ENCODE data around the gene MATN4. TPM values are rescaled to one million over a fixed set of nuclear protein-coding genes. Genes with fewer than 3 reads are reported as not detected.

MATN4 gene
- total RNA-seq, 1 experiment from 2014 or later: 0.33 TPM

GRCh38 chr20:45343532-45344167, 35.6 kb upstream of the MATN4 start:
- H3K9me3 ChIP-seq (ENCODE audit: insufficient read depth, low read depth): no peaks in the 10 kb centered on the region
- H3K9me2 ChIP-seq (ENCODE audit: insufficient read depth): no peaks in the 10 kb centered on the region
- no peaks in the 10 kb centered on the region for H3K27me3 ChIP-seq (ENCODE audit: insufficient read depth, low read depth)
- peaks cover 89% of the 10 kb centered on the region for H3K79me2 ChIP-seq (ENCODE audit: low read depth)
- peak overlapping the region; percentile 76 for H3K4me3 ChIP-seq
- peaks cover 24% of the 10 kb centered on the region; the same call in 1 of the 2 replicates for H3K36me3 ChIP-seq (ENCODE audit: low read depth)
- peaks cover 85% of the 10 kb centered on the region for H3K4me1 ChIP-seq (replicated peaks; ENCODE audit: insufficient read depth)
- DNase-seq: peak; percentile 34 to 83
- H3K4me2 ChIP-seq: peak overlapping the region; percentile 93
- H2AFZ ChIP-seq: no peak overlapping the region
- ChIA-PET CTCF (interaction anchor here (0.8 to 1.0 kb wide), 2 partner anchors 16 to 19 kb away, joined by 4 read pairs; partner anchors contain the start of gene SYS1), POLR2A (ENCODE audit: unreplicated experiment) (interaction anchor here (0.5 to 1.2 kb wide), 10 partner anchors 16 to 427 kb away, joined by 3 to 11 read pairs (median 6); partner anchors contain the start of genes PIGT and TOMM34)
- TSS peak; percentile 1 for BruUV-seq (replicated peaks)
- TF ChIP-seq, protein P1, sequence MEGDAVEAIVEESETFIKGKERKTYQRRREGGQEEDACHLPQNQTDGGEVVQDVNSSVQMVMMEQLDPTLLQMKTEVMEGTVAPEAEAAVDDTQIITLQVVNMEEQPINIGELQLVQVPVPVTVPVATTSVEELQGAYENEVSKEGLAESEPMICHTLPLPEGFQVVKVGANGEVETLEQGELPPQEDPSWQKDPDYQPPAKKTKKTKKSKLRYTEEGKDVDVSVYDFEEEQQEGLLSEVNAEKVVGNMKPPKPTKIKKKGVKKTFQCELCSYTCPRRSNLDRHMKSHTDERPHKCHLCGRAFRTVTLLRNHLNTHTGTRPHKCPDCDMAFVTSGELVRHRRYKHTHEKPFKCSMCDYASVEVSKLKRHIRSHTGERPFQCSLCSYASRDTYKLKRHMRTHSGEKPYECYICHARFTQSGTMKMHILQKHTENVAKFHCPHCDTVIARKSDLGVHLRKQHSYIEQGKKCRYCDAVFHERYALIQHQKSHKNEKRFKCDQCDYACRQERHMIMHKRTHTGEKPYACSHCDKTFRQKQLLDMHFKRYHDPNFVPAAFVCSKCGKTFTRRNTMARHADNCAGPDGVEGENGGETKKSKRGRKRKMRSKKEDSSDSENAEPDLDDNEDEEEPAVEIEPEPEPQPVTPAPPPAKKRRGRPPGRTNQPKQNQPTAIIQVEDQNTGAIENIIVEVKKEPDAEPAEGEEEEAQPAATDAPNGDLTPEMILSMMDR (conservative IDR thresholded peaks at IDR 0.05): no peak
- no peak for TF ChIP-seq EZH2 (IDR thresholded peaks at IDR 0.05; ENCODE audit: low read depth)
- intact Hi-C loops (cut with micrococcal nuclease; ENCODE audit: unreplicated experiment): loop anchor here (2.0 kb wide), 3 partner anchors 15 to 435 kb away; partner anchors contain the start of gene SYS1
- peaks cover 72% of the 10 kb centered on the region for H3F3A ChIP-seq (ENCODE audit: insufficient read depth, low read depth)
- H4K20me1 ChIP-seq (ENCODE audit: insufficient read depth): peaks cover 6% of the 10 kb centered on the region; the same call in 1 of the 2 replicates
- H3K27ac ChIP-seq: peak overlapping the region; percentile 92

GRCh38 chr20:45342855-45343531, 34.9 kb upstream of the MATN4 start:
- H3K36me3 ChIP-seq (ENCODE audit: low read depth): peaks cover 31% of the 10 kb centered on the region; the same call in 1 of the 2 replicates
- peak overlapping the region; percentile 76; the same call in 1 of the 2 replicates for H3K4me3 ChIP-seq
- H3K27me3 ChIP-seq (ENCODE audit: insufficient read depth, low read depth): no peaks in the 10 kb centered on the region
- no peaks in the 10 kb centered on the region for H3K9me3 ChIP-seq (ENCODE audit: insufficient read depth, low read depth)
- peaks cover 89% of the 10 kb centered on the region for H3K4me1 ChIP-seq (replicated peaks; ENCODE audit: insufficient read depth)
- intact Hi-C loops (cut with micrococcal nuclease; ENCODE audit: unreplicated experiment): no loop called here
- peaks cover 6% of the 10 kb centered on the region; the same call in 1 of the 2 replicates for H4K20me1 ChIP-seq (ENCODE audit: insufficient read depth)
- peak overlapping the region; percentile 93 for H3K4me2 ChIP-seq
- no TSS peak for BruUV-seq (replicated peaks)
- no peak for TF ChIP-seq EZH2 (IDR thresholded peaks at IDR 0.05; ENCODE audit: low read depth)
- TF ChIP-seq, protein P1 (conservative IDR thresholded peaks at IDR 0.05): no peak
- H3K9me2 ChIP-seq (ENCODE audit: insufficient read depth): no peaks in the 10 kb centered on the region
- H2AFZ ChIP-seq: no peak overlapping the region
- ChIA-PET CTCF (no interaction called here), POLR2A (ENCODE audit: unreplicated experiment) (no interaction called here)
- H3K79me2 ChIP-seq (ENCODE audit: low read depth): peaks cover 94% of the 10 kb centered on the region
- DNase-seq: no peak
- H3F3A ChIP-seq (ENCODE audit: insufficient read depth, low read depth): peaks cover 77% of the 10 kb centered on the region
- peak overlapping the region; percentile 92 for H3K27ac ChIP-seq

- ChIA-PET POLR2A (ENCODE audit: unreplicated experiment) (interaction anchor here (0.5 to 0.7 kb wide), 5 partner anchors 9 to 401 kb away, joined by 3 to 13 read pairs (median 3); no protein-coding TSS in a partner anchor), CTCF (interaction anchor here (0.7 kb wide), 1 partner anchor 20 kb away, joined by 4 read pairs; no protein-coding TSS in a partner anchor)
- Histone ChIP-seq H3K9me3 (ENCODE audit: insufficient read depth, low read depth) (no peaks in the 10 kb centered on the region), H4K20me1 (ENCODE audit: insufficient read depth) (peaks cover 6% of the 10 kb centered on the region; the same call in 1 of the 2 replicates), H3K9me2 (ENCODE audit: insufficient read depth) (no peaks in the 10 kb centered on the region), H3K4me1 (replicated peaks; ENCODE audit: insufficient read depth) (peaks cover 97% of the 10 kb centered on the region), H3K27ac (peak overlapping the region; percentile 92), H3K79me2 (ENCODE audit: low read depth) (peaks cover 94% of the 10 kb centered on the region), H3K4me3 (peak overlapping the region; percentile 76), H2AFZ (no peak overlapping the region), H3K4me2 (peak overlapping the region; percentile 93), H3K36me3 (ENCODE audit: low read depth) (peaks cover 31% of the 10 kb centered on the region; the same call in 1 of the 2 replicates), H3K27me3 (ENCODE audit: insufficient read depth, low read depth) (no peaks in the 10 kb centered on the region), H3F3A (ENCODE audit: insufficient read depth, low read depth) (peaks cover 83% of the 10 kb centered on the region)
- peak; percentile 85 to 88 for DNase-seq
- intact Hi-C loops (cut with micrococcal nuclease; ENCODE audit: unreplicated experiment): no loop called here
- no TSS peak for BruUV-seq (replicated peaks)
- no peak for TF ChIP-seq EZH2 (IDR thresholded peaks at IDR 0.05; ENCODE audit: low read depth)
- TF ChIP-seq, protein P1 (conservative IDR thresholded peaks at IDR 0.05): no peak
Measured at GRCh38 chr20:45341939-45342854, 34.1 kb upstream of the MATN4 start.
